HCT116 (cell line): ENCODE measurements around the gene PRSS21. TPM values are rescaled to one million over a fixed set of nuclear protein-coding genes. Genes with fewer than 3 reads are reported as not detected.

ENCODE experiments used
- ATAC-seq: fragments of 200-7000 bp; cut with Tn5 transposase; 2 replicates; pipeline ENCODE4 v1.9.1; 2020; ENCODE audit warnings: mild to moderate bottlenecking, moderate library complexity
- BruUV-seq: library from RNA; stranded (reverse); fragments of 400-500 nt; replicated peaks from 2 replicates; lab custom pipeline; 2021; lab: Mats Ljungman, UMichigan
- CTCF ChIA-PET: fragments of 300-600 bp; sonication (Branson Sonifier 250); formaldehyde crosslinking; loops from one replicate; lab custom pipeline; 2021; ENCODE audit warnings: antibody characterized with exemption; lab: Charles Lee
- POLR2A ChIA-PET: fragments of 300-600, 350-600 bp; sonication (Branson Sonifier 250); formaldehyde crosslinking; loops from one replicate; lab custom pipeline; 2021; ENCODE audit warnings: antibody characterized with exemption; lab: Charles Lee
- RAD21 ChIA-PET, 2 experiments: fragments of 300-600 bp; sonication (Branson Sonifier 250); formaldehyde crosslinking; loops; one replicate each; lab custom pipeline; 2023; ENCODE audit warnings: low total read pairs in 2 of 2; ENCODE audit not compliant: uncharacterized antibody in 2 of 2, unreplicated experiment in 2 of 2, low non-redundant PET in 1 of 2; lab: Charles Lee
- DNase-seq: peaks from one replicate; pipeline ENCODE4 v3.0.0-alpha.2; 2010; ENCODE audit warnings: low read depth, low spot score
- H2AFZ ChIP-seq: fragments of 200-600 bp; shearing (Covaris generic), sonication (generic); 2 replicates; pipeline ENCODE4 v1.6.1; 2017; ENCODE audit warnings: low read depth, mixed run types, mixed read lengths, antibody characterized with exemption, low read length; ENCODE audit not compliant: poor library complexity, severe bottlenecking
- H3K27ac ChIP-seq: 2 replicates; pipeline ENCODE4 v1.5.1; 2012; ENCODE audit warnings: low read depth, low read length
- H3K27me3 ChIP-seq: fragments of 200-600 bp; sonication (generic); 2 replicates; pipeline ENCODE4 v1.6.1; 2016; ENCODE audit warnings: mixed run types, low read length, mixed read lengths; ENCODE audit not compliant: insufficient read depth
- H3K36me3 ChIP-seq, 2 experiments: fragments of 200-500 bp in 1 of 2; fragments of 200-600 bp in 1 of 2; sonication (Bioruptor generic) in 1 of 2; sonication (generic) in 1 of 2; 2 replicates each; pipeline versions ENCODE4 v1.5.1 to v1.6.1; 2014 to 2016; ENCODE audit warnings: low read length in 2 of 2, inconsistent platforms in 1 of 2, mixed read lengths in 1 of 2, mixed run types in 1 of 2; ENCODE audit not compliant: insufficient read depth in 2 of 2, control insufficient read depth in 1 of 2
- H3K4me1 ChIP-seq, 2 experiments: fragments of 200-600 bp in 1 of 2; sonication (generic) in 1 of 2; 2 replicates each; pipeline versions ENCODE4 v1.5.1 to v1.6.1; 2012 to 2017; ENCODE audit warnings: low read length in 2 of 2, inconsistent platforms in 1 of 2, mild to moderate bottlenecking in 1 of 2, mixed read lengths in 1 of 2, mixed run types in 1 of 2, moderate library complexity in 1 of 2; ENCODE audit not compliant: insufficient read depth in 2 of 2, control insufficient read depth in 1 of 2
- H3K4me2 ChIP-seq: fragments of 200-600 bp; sonication (generic); 2 replicates; pipeline ENCODE4 v1.6.1; 2017; ENCODE audit warnings: mixed run types, low read length, mixed read lengths
- H3K4me3 ChIP-seq, 2 experiments: fragments of 200-600 bp in 1 of 2; sonication (generic) in 1 of 2; replicated peaks in 1 of 2; 2 replicates each; pipeline ENCODE4 v1.5.1; 2011 to 2016; ENCODE audit warnings: low read length in 2 of 2, control low read depth in 1 of 2, low read depth in 1 of 2, mild to moderate bottlenecking in 1 of 2, mixed read lengths in 1 of 2, mixed run types in 1 of 2
- H3K79me2 ChIP-seq: fragments of 200-600 bp; sonication (generic); 2 replicates; pipeline ENCODE4 v1.6.1; 2017; ENCODE audit warnings: mild to moderate bottlenecking, mixed run types, low read length, moderate library complexity, mixed read lengths; ENCODE audit not compliant: insufficient read depth
- H3K9ac ChIP-seq: fragments of 200-600 bp; sonication (generic); 2 replicates; pipeline ENCODE4 v1.6.1; 2016; ENCODE audit warnings: low read length, mixed read lengths
- H3K9me2 ChIP-seq: fragments of 200-600 bp; sonication (generic), shearing (Covaris generic); 2 replicates; pipeline ENCODE4 v1.6.1; 2017; ENCODE audit warnings: mixed run types, mild to moderate bottlenecking, moderate library complexity; ENCODE audit not compliant: insufficient read depth
- H3K9me3 ChIP-seq, 2 experiments: fragments of 200-500 bp in 1 of 2; fragments of 200-600 bp in 1 of 2; sonication (Bioruptor generic) in 1 of 2; sonication (generic) in 1 of 2; 2 replicates each; pipeline ENCODE4 v1.6.1; 2014 to 2017; ENCODE audit warnings: low read length in 2 of 2, mixed read lengths in 2 of 2, inconsistent platforms in 1 of 2, low read depth in 1 of 2, mild to moderate bottlenecking in 1 of 2, mixed run types in 1 of 2, moderate library complexity in 1 of 2; ENCODE audit not compliant: control insufficient read depth in 1 of 2, insufficient read depth in 1 of 2
- H4K20me1 ChIP-seq: fragments of 200-600 bp; sonication (generic), shearing (Covaris generic); 2 replicates; pipeline ENCODE4 v1.6.1; 2017; ENCODE audit warnings: mixed run types, mild to moderate bottlenecking, moderate library complexity; ENCODE audit not compliant: insufficient read depth
- CEBPB ChIP-seq: IDR thresholded peaks from 2 replicates; pipeline ENCODE4 v1.6.1; 2012; ENCODE audit warnings: low read depth
- EZH2phosphoT487 ChIP-seq: fragments of 200-600 bp; IDR thresholded peaks from 2 replicates; pipeline ENCODE4 v1.6.1; 2018; ENCODE audit warnings: antibody characterized with exemption, borderline replicate concordance
- POLR2A ChIP-seq: IDR thresholded peaks from 2 replicates; pipeline ENCODE4 v1.7.0; 2011; ENCODE audit warnings: borderline replicate concordance; ENCODE audit not compliant: insufficient read depth, insufficient read length; ENCODE audit errors: extremely low read depth
- SIN3A ChIP-seq: IDR thresholded peaks from 2 replicates; pipeline ENCODE4 v1.6.1; 2012; ENCODE audit warnings: low read depth
- SP1 ChIP-seq: IDR thresholded peaks from 2 replicates; pipeline ENCODE4 v1.6.1; 2012; ENCODE audit warnings: low read depth
- SRF ChIP-seq: IDR thresholded peaks from 2 replicates; pipeline ENCODE4 v1.6.1; 2012; ENCODE audit warnings: low read depth
- TCF7L2 ChIP-seq: IDR thresholded peaks from 2 replicates; pipeline ENCODE4 v1.7.0; 2011; ENCODE audit warnings: borderline replicate concordance, inconsistent platforms; ENCODE audit not compliant: insufficient read depth, insufficient read length; ENCODE audit errors: extremely low read depth
- YY1 ChIP-seq: IDR thresholded peaks from 2 replicates; pipeline ENCODE4 v1.6.1; 2011; ENCODE audit warnings: low read length, low read depth, moderate library complexity, mild to moderate bottlenecking; ENCODE audit not compliant: insufficient replicate concordance; ENCODE audit errors: extremely low read depth
- ZFX ChIP-seq: fragments of 450-650 bp; IDR thresholded peaks from 2 replicates; pipeline ENCODE4 v1.6.1; 2017
- ZNF274 ChIP-seq: fragments of 200-500 bp; sonication (Bioruptor generic); IDR thresholded peaks from 2 replicates; pipeline ENCODE4 v1.6.1; 2014; ENCODE audit warnings: mild to moderate bottlenecking, low read depth, low read length, inconsistent platforms
- intact Hi-C: fragments of 100-400 bp; cut with micrococcal nuclease; formaldehyde crosslinking; loops from 2 replicates; pipeline ENCODE4 v1.10.0; 2022
- total RNA-seq: library from RNA; stranded (reverse); gene quantifications from one replicate; pipeline ENCODE4 v1.2.1, GENCODE V29; 2021; ENCODE audit not compliant: unreplicated experiment
- TF ChIP-seq, protein P1 (sequence below), 3 experiments: fragments of 200-600 bp in 1 of 3; sonication (generic) in 1 of 3; IDR thresholded peaks in 2 of 3; conservative IDR thresholded peaks in 1 of 3; 2 replicates each; pipeline ENCODE4 v1.5.1; 2012 to 2017; ENCODE audit warnings: low read depth in 2 of 3, low read length in 2 of 3, antibody characterized with exemption in 1 of 3, borderline replicate concordance in 1 of 3, control low read depth in 1 of 3, mild to moderate bottlenecking in 1 of 3, mixed read lengths in 1 of 3, mixed run types in 1 of 3, moderate library complexity in 1 of 3; ENCODE audit not compliant: insufficient read depth in 1 of 3
- TF ChIP-seq, protein P2 (sequence below): IDR thresholded peaks from 2 replicates; pipeline ENCODE4 v1.6.1; 2011; ENCODE audit warnings: mild to moderate bottlenecking, low read length, moderate library complexity; ENCODE audit not compliant: insufficient replicate concordance; ENCODE audit errors: extremely low read depth
- TF ChIP-seq, protein P3 (sequence below): IDR thresholded peaks from 2 replicates; pipeline ENCODE4 v1.6.1; 2012

The PRSS21 gene
- total RNA-seq, 1 experiment from 2014 or later = 0.39 TPM

DNA sequence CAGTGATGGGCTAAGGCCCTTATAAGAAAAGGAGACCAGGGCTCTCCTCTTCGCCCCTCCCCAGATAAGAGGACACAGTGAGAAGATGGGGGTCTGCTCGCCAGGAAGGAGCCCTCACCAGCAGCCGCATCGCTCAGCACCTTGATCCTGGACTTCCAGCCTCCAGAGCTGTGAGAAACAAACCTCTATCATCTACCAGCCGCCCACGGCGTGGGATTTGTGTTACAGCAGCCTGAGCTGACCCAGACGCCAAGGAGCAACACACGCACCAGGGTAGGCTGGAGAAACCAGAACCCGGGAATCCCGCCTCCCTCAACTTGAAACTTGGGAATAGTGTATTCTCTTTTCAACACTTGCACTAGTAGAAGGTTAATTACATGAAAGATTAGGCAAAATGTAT, 8.9 kb downstream of the PRSS21 start:
- no peak overlapping the region for H3K9ac ChIP-seq
- H3K4me2 ChIP-seq = no peak overlapping the region
- no TSS peak for BruUV-seq
- H3K4me3 ChIP-seq = no peak overlapping the region
- H3K9me3 ChIP-seq = no peaks in the 10 kb centered on the region
- TF ChIP-seq, protein P1, sequence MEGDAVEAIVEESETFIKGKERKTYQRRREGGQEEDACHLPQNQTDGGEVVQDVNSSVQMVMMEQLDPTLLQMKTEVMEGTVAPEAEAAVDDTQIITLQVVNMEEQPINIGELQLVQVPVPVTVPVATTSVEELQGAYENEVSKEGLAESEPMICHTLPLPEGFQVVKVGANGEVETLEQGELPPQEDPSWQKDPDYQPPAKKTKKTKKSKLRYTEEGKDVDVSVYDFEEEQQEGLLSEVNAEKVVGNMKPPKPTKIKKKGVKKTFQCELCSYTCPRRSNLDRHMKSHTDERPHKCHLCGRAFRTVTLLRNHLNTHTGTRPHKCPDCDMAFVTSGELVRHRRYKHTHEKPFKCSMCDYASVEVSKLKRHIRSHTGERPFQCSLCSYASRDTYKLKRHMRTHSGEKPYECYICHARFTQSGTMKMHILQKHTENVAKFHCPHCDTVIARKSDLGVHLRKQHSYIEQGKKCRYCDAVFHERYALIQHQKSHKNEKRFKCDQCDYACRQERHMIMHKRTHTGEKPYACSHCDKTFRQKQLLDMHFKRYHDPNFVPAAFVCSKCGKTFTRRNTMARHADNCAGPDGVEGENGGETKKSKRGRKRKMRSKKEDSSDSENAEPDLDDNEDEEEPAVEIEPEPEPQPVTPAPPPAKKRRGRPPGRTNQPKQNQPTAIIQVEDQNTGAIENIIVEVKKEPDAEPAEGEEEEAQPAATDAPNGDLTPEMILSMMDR (IDR thresholded peaks at IDR 0.05 in 2 of 3, conservative IDR thresholded peaks at IDR 0.05 in 1 of 3; ENCODE audit: borderline replicate concordance in 1 of 3, insufficient read depth in 1 of 3, low read depth in 2 of 3, low read length in 2 of 3) = no peak
- no peak for TF ChIP-seq ZNF274
- TF ChIP-seq, protein P2, sequence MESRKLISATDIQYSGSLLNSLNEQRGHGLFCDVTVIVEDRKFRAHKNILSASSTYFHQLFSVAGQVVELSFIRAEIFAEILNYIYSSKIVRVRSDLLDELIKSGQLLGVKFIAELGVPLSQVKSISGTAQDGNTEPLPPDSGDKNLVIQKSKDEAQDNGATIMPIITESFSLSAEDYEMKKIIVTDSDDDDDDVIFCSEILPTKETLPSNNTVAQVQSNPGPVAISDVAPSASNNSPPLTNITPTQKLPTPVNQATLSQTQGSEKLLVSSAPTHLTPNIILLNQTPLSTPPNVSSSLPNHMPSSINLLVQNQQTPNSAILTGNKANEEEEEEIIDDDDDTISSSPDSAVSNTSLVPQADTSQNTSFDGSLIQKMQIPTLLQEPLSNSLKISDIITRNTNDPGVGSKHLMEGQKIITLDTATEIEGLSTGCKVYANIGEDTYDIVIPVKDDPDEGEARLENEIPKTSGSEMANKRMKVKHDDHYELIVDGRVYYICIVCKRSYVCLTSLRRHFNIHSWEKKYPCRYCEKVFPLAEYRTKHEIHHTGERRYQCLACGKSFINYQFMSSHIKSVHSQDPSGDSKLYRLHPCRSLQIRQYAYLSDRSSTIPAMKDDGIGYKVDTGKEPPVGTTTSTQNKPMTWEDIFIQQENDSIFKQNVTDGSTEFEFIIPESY = no peak
- TF ChIP-seq YY1 = no peak
- no peak for TF ChIP-seq EZH2phosphoT487
- no peak for TF ChIP-seq TCF7L2
- TF ChIP-seq, protein P3, sequence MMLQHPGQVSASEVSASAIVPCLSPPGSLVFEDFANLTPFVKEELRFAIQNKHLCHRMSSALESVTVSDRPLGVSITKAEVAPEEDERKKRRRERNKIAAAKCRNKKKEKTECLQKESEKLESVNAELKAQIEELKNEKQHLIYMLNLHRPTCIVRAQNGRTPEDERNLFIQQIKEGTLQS = no peak
- TF ChIP-seq ZFX = no peak
- no peak for TF ChIP-seq SP1
- TF ChIP-seq CEBPB = no peak
- no peak for TF ChIP-seq SIN3A
- TF ChIP-seq POLR2A = no peak
- TF ChIP-seq SRF = no peak
- CTCF ChIA-PET = interaction anchor here (1.2 kb wide), 1 partner anchor 42 kb away, joined by 4 read pairs; no protein-coding TSS in a partner anchor
- POLR2A ChIA-PET = no interaction called here
- H2AFZ ChIP-seq = no peak overlapping the region
- no peaks in the 10 kb centered on the region for H4K20me1 ChIP-seq
- no peaks in the 10 kb centered on the region for H3K27me3 ChIP-seq
- DNase-seq (no peak), ATAC-seq (no peak)
- no peaks in the 10 kb centered on the region for H3K4me1 ChIP-seq
- intact Hi-C loops = no loop called here
- RAD21 ChIA-PET = no interaction called here
- no peak overlapping the region for H3K27ac ChIP-seq
- H3K9me2 ChIP-seq = no peaks in the 10 kb centered on the region
- H3K79me2 ChIP-seq = no peaks in the 10 kb centered on the region
- no peaks in the 10 kb centered on the region for H3K36me3 ChIP-seq
